HCT116 (cell line): ENCODE data around the gene NDUFB10. TPM values are rescaled to one million over a fixed set of nuclear protein-coding genes. Genes with fewer than 3 reads are reported as not detected.

Experiments
- ATAC-seq: fragments of 200-7000 bp; cut with Tn5 transposase; 2 replicates; pipeline ENCODE4 v1.9.1; 2020; ENCODE audit warnings: mild to moderate bottlenecking, moderate library complexity
- BruUV-seq: library from RNA; stranded (reverse); fragments of 400-500 nt; replicated peaks from 2 replicates; lab custom pipeline; 2021; lab: Mats Ljungman, UMichigan
- CTCF ChIA-PET: fragments of 300-600 bp; sonication (Branson Sonifier 250); formaldehyde crosslinking; loops from one replicate; lab custom pipeline; 2021; ENCODE audit warnings: antibody characterized with exemption; lab: Charles Lee
- POLR2A ChIA-PET: fragments of 300-600, 350-600 bp; sonication (Branson Sonifier 250); formaldehyde crosslinking; loops from one replicate; lab custom pipeline; 2021; ENCODE audit warnings: antibody characterized with exemption; lab: Charles Lee
- RAD21 ChIA-PET, 2 experiments: fragments of 300-600 bp; sonication (Branson Sonifier 250); formaldehyde crosslinking; loops; one replicate each; lab custom pipeline; 2023; ENCODE audit warnings: low total read pairs in 2 of 2; ENCODE audit not compliant: uncharacterized antibody in 2 of 2, unreplicated experiment in 2 of 2, low non-redundant PET in 1 of 2; lab: Charles Lee
- DNase-seq: peaks from one replicate; pipeline ENCODE4 v3.0.0-alpha.2; 2010; ENCODE audit warnings: low read depth, low spot score
- H2AFZ ChIP-seq: fragments of 200-600 bp; shearing (Covaris generic), sonication (generic); 2 replicates; pipeline ENCODE4 v1.6.1; 2017; ENCODE audit warnings: low read depth, mixed run types, mixed read lengths, antibody characterized with exemption, low read length; ENCODE audit not compliant: poor library complexity, severe bottlenecking
- H3K27ac ChIP-seq: 2 replicates; pipeline ENCODE4 v1.5.1; 2012; ENCODE audit warnings: low read depth, low read length
- H3K27me3 ChIP-seq: fragments of 200-600 bp; sonication (generic); 2 replicates; pipeline ENCODE4 v1.6.1; 2016; ENCODE audit warnings: mixed run types, low read length, mixed read lengths; ENCODE audit not compliant: insufficient read depth
- H3K36me3 ChIP-seq, 2 experiments: fragments of 200-500 bp in 1 of 2; fragments of 200-600 bp in 1 of 2; sonication (Bioruptor generic) in 1 of 2; sonication (generic) in 1 of 2; 2 replicates each; pipeline versions ENCODE4 v1.5.1 to v1.6.1; 2014 to 2016; ENCODE audit warnings: low read length in 2 of 2, inconsistent platforms in 1 of 2, mixed read lengths in 1 of 2, mixed run types in 1 of 2; ENCODE audit not compliant: insufficient read depth in 2 of 2, control insufficient read depth in 1 of 2
- H3K4me1 ChIP-seq, 2 experiments: fragments of 200-600 bp in 1 of 2; sonication (generic) in 1 of 2; 2 replicates each; pipeline versions ENCODE4 v1.5.1 to v1.6.1; 2012 to 2017; ENCODE audit warnings: low read length in 2 of 2, inconsistent platforms in 1 of 2, mild to moderate bottlenecking in 1 of 2, mixed read lengths in 1 of 2, mixed run types in 1 of 2, moderate library complexity in 1 of 2; ENCODE audit not compliant: insufficient read depth in 2 of 2, control insufficient read depth in 1 of 2
- H3K4me2 ChIP-seq: fragments of 200-600 bp; sonication (generic); 2 replicates; pipeline ENCODE4 v1.6.1; 2017; ENCODE audit warnings: mixed run types, low read length, mixed read lengths
- H3K4me3 ChIP-seq, 2 experiments: fragments of 200-600 bp in 1 of 2; sonication (generic) in 1 of 2; replicated peaks in 1 of 2; 2 replicates each; pipeline ENCODE4 v1.5.1; 2011 to 2016; ENCODE audit warnings: low read length in 2 of 2, control low read depth in 1 of 2, low read depth in 1 of 2, mild to moderate bottlenecking in 1 of 2, mixed read lengths in 1 of 2, mixed run types in 1 of 2
- H3K79me2 ChIP-seq: fragments of 200-600 bp; sonication (generic); 2 replicates; pipeline ENCODE4 v1.6.1; 2017; ENCODE audit warnings: mild to moderate bottlenecking, mixed run types, low read length, moderate library complexity, mixed read lengths; ENCODE audit not compliant: insufficient read depth
- H3K9ac ChIP-seq: fragments of 200-600 bp; sonication (generic); 2 replicates; pipeline ENCODE4 v1.6.1; 2016; ENCODE audit warnings: low read length, mixed read lengths
- H3K9me2 ChIP-seq: fragments of 200-600 bp; sonication (generic), shearing (Covaris generic); 2 replicates; pipeline ENCODE4 v1.6.1; 2017; ENCODE audit warnings: mixed run types, mild to moderate bottlenecking, moderate library complexity; ENCODE audit not compliant: insufficient read depth
- H3K9me3 ChIP-seq, 2 experiments: fragments of 200-500 bp in 1 of 2; fragments of 200-600 bp in 1 of 2; sonication (Bioruptor generic) in 1 of 2; sonication (generic) in 1 of 2; 2 replicates each; pipeline ENCODE4 v1.6.1; 2014 to 2017; ENCODE audit warnings: low read length in 2 of 2, mixed read lengths in 2 of 2, inconsistent platforms in 1 of 2, low read depth in 1 of 2, mild to moderate bottlenecking in 1 of 2, mixed run types in 1 of 2, moderate library complexity in 1 of 2; ENCODE audit not compliant: control insufficient read depth in 1 of 2, insufficient read depth in 1 of 2
- H4K20me1 ChIP-seq: fragments of 200-600 bp; sonication (generic), shearing (Covaris generic); 2 replicates; pipeline ENCODE4 v1.6.1; 2017; ENCODE audit warnings: mixed run types, mild to moderate bottlenecking, moderate library complexity; ENCODE audit not compliant: insufficient read depth
- CBX3 ChIP-seq: IDR thresholded peaks from 2 replicates; pipeline ENCODE4 v1.6.1; 2012; ENCODE audit warnings: low read depth
- EGR1 ChIP-seq: IDR thresholded peaks from 2 replicates; pipeline ENCODE4 v1.6.1; 2012; ENCODE audit warnings: low read depth
- EZH2 ChIP-seq: fragments of 200-600 bp; sonication (generic); IDR thresholded peaks from 2 replicates; pipeline ENCODE4 v1.6.1; 2017; ENCODE audit warnings: antibody characterized with exemption, mixed run types
- EZH2phosphoT487 ChIP-seq: fragments of 200-600 bp; IDR thresholded peaks from 2 replicates; pipeline ENCODE4 v1.6.1; 2018; ENCODE audit warnings: antibody characterized with exemption, borderline replicate concordance
- JUND ChIP-seq: IDR thresholded peaks from 2 replicates; pipeline ENCODE4 v1.6.1; 2012
- POLR2A ChIP-seq: IDR thresholded peaks from 2 replicates; pipeline ENCODE4 v1.7.0; 2011; ENCODE audit warnings: borderline replicate concordance; ENCODE audit not compliant: insufficient read depth, insufficient read length; ENCODE audit errors: extremely low read depth
- POLR2AphosphoS5 ChIP-seq: IDR thresholded peaks from 2 replicates; pipeline ENCODE4 v1.6.1; 2011; ENCODE audit warnings: mild to moderate bottlenecking, low read depth, low read length, moderate library complexity
- RAD21 ChIP-seq: IDR thresholded peaks from 2 replicates; pipeline ENCODE4 v1.6.1; 2012; ENCODE audit warnings: low read depth, mild to moderate bottlenecking
- SIN3A ChIP-seq: IDR thresholded peaks from 2 replicates; pipeline ENCODE4 v1.6.1; 2012; ENCODE audit warnings: low read depth
- SP1 ChIP-seq: IDR thresholded peaks from 2 replicates; pipeline ENCODE4 v1.6.1; 2012; ENCODE audit warnings: low read depth
- SRF ChIP-seq: IDR thresholded peaks from 2 replicates; pipeline ENCODE4 v1.6.1; 2012; ENCODE audit warnings: low read depth
- TCF7L2 ChIP-seq: IDR thresholded peaks from 2 replicates; pipeline ENCODE4 v1.7.0; 2011; ENCODE audit warnings: borderline replicate concordance, inconsistent platforms; ENCODE audit not compliant: insufficient read depth, insufficient read length; ENCODE audit errors: extremely low read depth
- YY1 ChIP-seq: IDR thresholded peaks from 2 replicates; pipeline ENCODE4 v1.6.1; 2011; ENCODE audit warnings: low read length, low read depth, moderate library complexity, mild to moderate bottlenecking; ENCODE audit not compliant: insufficient replicate concordance; ENCODE audit errors: extremely low read depth
- ZFX ChIP-seq: fragments of 450-650 bp; IDR thresholded peaks from 2 replicates; pipeline ENCODE4 v1.6.1; 2017
- ZNF274 ChIP-seq: fragments of 200-500 bp; sonication (Bioruptor generic); IDR thresholded peaks from 2 replicates; pipeline ENCODE4 v1.6.1; 2014; ENCODE audit warnings: mild to moderate bottlenecking, low read depth, low read length, inconsistent platforms
- intact Hi-C: fragments of 100-400 bp; cut with micrococcal nuclease; formaldehyde crosslinking; loops from 2 replicates; pipeline ENCODE4 v1.10.0; 2022
- total RNA-seq: library from RNA; stranded (reverse); gene quantifications from one replicate; pipeline ENCODE4 v1.2.1, GENCODE V29; 2021; ENCODE audit not compliant: unreplicated experiment
- TF ChIP-seq, protein P1 (sequence below): IDR thresholded peaks from 2 replicates; pipeline ENCODE4 v1.6.1; 2012
- TF ChIP-seq, protein P2 (sequence below): IDR thresholded peaks from 2 replicates; pipeline ENCODE4 v1.6.1; 2012; ENCODE audit warnings: low read depth
- TF ChIP-seq, protein P3 (sequence below): IDR thresholded peaks from 2 replicates; pipeline ENCODE4 v1.6.1; 2011; ENCODE audit warnings: mild to moderate bottlenecking, low read length, moderate library complexity; ENCODE audit not compliant: insufficient replicate concordance; ENCODE audit errors: extremely low read depth
- TF ChIP-seq, protein P4 (sequence below): IDR thresholded peaks from 2 replicates; pipeline ENCODE4 v1.6.1; 2012

The NDUFB10 gene
- total RNA-seq, 1 experiment from 2014 or later, result 273 TPM

DNA sequence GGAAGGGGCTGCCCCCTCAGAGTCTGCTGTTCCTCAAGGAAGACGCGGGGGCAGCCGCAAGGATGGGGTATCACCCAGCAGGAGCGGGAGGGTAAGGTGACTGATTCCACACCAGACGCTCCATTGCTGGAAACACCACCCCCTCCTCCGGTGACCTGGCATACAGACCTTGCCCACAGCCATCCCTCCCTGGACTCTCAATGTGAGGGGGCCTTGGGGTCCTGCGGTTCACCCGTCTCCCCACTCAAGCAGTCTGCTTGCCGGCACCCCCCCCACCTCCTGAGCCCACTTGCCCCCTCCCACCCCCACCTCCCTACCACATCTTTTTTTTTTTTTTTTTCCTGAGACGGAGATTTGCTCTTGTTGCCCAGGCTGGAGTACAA lies 29.0 kb upstream of the NDUFB10 start:
- POLR2A ChIA-PET, result no interaction called here
- no peak overlapping the region for H3K4me3 ChIP-seq
- intact Hi-C loops, result no loop called here

More for the DNA sequence above, 29.0 kb upstream of the NDUFB10 start:
- no peak overlapping the region for H2AFZ ChIP-seq
- H3K27ac ChIP-seq, result no peak overlapping the region
- H3K4me1 ChIP-seq, result peaks cover 17 to 27% of the 10 kb centered on the region in 2 experiments
- H3K9me2 ChIP-seq, result no peaks in the 10 kb centered on the region
- H3K4me2 ChIP-seq, result no peak overlapping the region
- H3K9me3 ChIP-seq, result no peaks in the 10 kb centered on the region
- RAD21 ChIA-PET, result no interaction called here
- CTCF ChIA-PET, result no interaction called here
- no peaks in the 10 kb centered on the region for H3K79me2 ChIP-seq
- H3K27me3 ChIP-seq, result no peaks in the 10 kb centered on the region
- no TSS peak for BruUV-seq
- H3K9ac ChIP-seq, result no peak overlapping the region
- no peak for TF ChIP-seq EZH2phosphoT487
- TF ChIP-seq TCF7L2, result no peak
- TF ChIP-seq, protein P1, sequence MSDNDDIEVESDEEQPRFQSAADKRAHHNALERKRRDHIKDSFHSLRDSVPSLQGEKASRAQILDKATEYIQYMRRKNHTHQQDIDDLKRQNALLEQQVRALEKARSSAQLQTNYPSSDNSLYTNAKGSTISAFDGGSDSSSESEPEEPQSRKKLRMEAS, result no peak
- no peak for TF ChIP-seq CBX3
- TF ChIP-seq JUND, result no peak
- TF ChIP-seq, protein P2, sequence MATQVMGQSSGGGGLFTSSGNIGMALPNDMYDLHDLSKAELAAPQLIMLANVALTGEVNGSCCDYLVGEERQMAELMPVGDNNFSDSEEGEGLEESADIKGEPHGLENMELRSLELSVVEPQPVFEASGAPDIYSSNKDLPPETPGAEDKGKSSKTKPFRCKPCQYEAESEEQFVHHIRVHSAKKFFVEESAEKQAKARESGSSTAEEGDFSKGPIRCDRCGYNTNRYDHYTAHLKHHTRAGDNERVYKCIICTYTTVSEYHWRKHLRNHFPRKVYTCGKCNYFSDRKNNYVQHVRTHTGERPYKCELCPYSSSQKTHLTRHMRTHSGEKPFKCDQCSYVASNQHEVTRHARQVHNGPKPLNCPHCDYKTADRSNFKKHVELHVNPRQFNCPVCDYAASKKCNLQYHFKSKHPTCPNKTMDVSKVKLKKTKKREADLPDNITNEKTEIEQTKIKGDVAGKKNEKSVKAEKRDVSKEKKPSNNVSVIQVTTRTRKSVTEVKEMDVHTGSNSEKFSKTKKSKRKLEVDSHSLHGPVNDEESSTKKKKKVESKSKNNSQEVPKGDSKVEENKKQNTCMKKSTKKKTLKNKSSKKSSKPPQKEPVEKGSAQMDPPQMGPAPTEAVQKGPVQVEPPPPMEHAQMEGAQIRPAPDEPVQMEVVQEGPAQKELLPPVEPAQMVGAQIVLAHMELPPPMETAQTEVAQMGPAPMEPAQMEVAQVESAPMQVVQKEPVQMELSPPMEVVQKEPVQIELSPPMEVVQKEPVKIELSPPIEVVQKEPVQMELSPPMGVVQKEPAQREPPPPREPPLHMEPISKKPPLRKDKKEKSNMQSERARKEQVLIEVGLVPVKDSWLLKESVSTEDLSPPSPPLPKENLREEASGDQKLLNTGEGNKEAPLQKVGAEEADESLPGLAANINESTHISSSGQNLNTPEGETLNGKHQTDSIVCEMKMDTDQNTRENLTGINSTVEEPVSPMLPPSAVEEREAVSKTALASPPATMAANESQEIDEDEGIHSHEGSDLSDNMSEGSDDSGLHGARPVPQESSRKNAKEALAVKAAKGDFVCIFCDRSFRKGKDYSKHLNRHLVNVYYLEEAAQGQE, result no peak
- no peak for TF ChIP-seq YY1
- TF ChIP-seq SP1, result no peak
- TF ChIP-seq POLR2AphosphoS5, result no peak
- no peak for TF ChIP-seq ZFX
- no peak for TF ChIP-seq EZH2
- TF ChIP-seq, protein P3, sequence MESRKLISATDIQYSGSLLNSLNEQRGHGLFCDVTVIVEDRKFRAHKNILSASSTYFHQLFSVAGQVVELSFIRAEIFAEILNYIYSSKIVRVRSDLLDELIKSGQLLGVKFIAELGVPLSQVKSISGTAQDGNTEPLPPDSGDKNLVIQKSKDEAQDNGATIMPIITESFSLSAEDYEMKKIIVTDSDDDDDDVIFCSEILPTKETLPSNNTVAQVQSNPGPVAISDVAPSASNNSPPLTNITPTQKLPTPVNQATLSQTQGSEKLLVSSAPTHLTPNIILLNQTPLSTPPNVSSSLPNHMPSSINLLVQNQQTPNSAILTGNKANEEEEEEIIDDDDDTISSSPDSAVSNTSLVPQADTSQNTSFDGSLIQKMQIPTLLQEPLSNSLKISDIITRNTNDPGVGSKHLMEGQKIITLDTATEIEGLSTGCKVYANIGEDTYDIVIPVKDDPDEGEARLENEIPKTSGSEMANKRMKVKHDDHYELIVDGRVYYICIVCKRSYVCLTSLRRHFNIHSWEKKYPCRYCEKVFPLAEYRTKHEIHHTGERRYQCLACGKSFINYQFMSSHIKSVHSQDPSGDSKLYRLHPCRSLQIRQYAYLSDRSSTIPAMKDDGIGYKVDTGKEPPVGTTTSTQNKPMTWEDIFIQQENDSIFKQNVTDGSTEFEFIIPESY, result no peak
- no peak for TF ChIP-seq RAD21
- no peak for TF ChIP-seq SRF
- no peak for TF ChIP-seq ZNF274
- TF ChIP-seq POLR2A, result no peak
- no peak for TF ChIP-seq EGR1
- TF ChIP-seq, protein P4, sequence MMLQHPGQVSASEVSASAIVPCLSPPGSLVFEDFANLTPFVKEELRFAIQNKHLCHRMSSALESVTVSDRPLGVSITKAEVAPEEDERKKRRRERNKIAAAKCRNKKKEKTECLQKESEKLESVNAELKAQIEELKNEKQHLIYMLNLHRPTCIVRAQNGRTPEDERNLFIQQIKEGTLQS, result no peak
- TF ChIP-seq SIN3A, result no peak
- H3K36me3 ChIP-seq, result no peaks in the 10 kb centered on the region
- DNase-seq (no peak), ATAC-seq (no peak)
- no peaks in the 10 kb centered on the region for H4K20me1 ChIP-seq
